CD4-positive, alpha-beta T cell treated with Interleukin-15 for 4 hours (primary cell): ENCODE results near the gene TREML4.
"Not testable (repeated sequence)": the region's sequence is repeated elsewhere in the genome, so short reads cannot be mapped to it uniquely, and the experiment has no call there.

Experiments used
- DNase-seq: peaks from one replicate; pipeline ENCODE4 v3.0.0-alpha.2; 2020; ENCODE audit warnings: low spot score

TREML4 gene

GRCh38 chr6:41228096-41228495, at the start of gene TREML4:
TSS of gene TREML4 (plus strand) at chr6:41228349. CDS start at chr6:41228428, 79 bp downstream.
- no peak for DNase-seq

DNA sequence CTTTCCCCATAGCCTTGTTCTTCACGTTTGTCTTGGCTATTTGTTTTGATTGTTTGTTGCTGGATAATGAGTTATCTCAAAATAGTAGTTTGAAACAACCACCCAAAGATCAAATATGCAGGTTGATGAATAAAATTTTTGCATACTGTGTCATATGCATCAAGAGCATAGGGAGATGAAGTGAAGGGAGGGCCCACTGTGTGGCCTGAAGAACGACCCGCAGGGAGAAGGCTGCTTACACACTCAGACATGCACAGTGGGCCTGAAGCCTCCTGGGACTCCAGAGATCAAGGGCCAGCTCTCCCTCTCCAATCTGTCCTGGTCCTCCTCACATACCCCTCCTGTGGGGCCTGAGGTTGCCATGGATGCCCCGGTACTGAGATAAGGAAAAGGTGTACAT, 49.0 kb upstream of the TREML4 start:
- no peak for DNase-seq

GRCh38 chr6:41181566-41181965, 46.6 kb upstream of the TREML4 start:
- no peak for DNase-seq

- DNase-seq: peak; percentile 60
Measured at GRCh38 chr6:41182069-41183034, 45.8 kb upstream of the TREML4 start.

DNA sequence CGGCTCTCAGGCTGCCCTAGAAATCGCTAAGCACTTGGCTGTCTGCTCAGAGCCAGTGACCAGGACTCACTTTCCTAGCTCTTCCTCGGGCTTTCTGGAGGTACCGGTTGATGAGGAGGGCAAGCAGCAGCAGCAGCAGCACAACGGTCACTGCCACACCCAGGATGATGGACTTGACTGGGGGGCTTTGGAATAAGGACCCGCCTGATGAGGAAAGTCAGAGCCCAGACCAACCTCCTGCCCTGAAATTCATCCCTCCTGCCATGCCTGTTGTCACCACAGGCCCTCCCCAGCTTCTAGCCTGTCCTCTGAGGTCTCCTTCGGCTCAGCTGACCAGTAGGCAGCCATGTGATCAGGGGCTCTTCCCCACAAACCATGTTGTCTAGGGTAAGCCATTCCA, 43.4 kb upstream of the TREML4 start:
- DNase-seq: no peak

- no peak for DNase-seq
Measured at GRCh38 chr6:41186031-41186562, 42.1 kb upstream of the TREML4 start.

- no peak for DNase-seq
Measured at GRCh38 chr6:41187924-41188886, 39.9 kb upstream of the TREML4 start.

GRCh38 chr6:41189046-41189445, 39.1 kb upstream of the TREML4 start:
- not testable (repeated sequence) for DNase-seq

DNA sequence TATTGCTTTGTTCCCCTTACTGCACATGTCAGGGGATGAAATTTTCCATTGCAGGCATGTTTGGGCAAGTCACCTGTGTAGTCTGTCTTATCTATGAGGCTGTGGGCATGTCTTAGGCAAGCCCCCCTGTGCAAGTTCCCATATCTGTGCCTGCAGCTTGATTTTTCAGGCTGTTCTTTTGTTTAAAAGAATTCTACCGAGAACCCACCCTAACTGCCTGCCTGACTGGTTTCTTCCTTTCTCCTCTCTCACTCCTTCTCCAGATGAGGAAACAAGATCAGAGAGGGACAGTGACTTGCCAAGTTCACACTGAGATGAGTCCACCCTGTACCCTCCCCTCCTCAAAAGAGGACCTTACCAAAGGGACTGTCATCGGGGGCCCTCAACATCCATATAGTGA, 38.2 kb upstream of the TREML4 start:
- no peak for DNase-seq

- DNase-seq: no peak
Measured at GRCh38 chr6:41190791-41191190, 37.4 kb upstream of the TREML4 start.

GRCh38 chr6:41191569-41191968, 36.6 kb upstream of the TREML4 start:
- peak; percentile 28 for DNase-seq

DNA sequence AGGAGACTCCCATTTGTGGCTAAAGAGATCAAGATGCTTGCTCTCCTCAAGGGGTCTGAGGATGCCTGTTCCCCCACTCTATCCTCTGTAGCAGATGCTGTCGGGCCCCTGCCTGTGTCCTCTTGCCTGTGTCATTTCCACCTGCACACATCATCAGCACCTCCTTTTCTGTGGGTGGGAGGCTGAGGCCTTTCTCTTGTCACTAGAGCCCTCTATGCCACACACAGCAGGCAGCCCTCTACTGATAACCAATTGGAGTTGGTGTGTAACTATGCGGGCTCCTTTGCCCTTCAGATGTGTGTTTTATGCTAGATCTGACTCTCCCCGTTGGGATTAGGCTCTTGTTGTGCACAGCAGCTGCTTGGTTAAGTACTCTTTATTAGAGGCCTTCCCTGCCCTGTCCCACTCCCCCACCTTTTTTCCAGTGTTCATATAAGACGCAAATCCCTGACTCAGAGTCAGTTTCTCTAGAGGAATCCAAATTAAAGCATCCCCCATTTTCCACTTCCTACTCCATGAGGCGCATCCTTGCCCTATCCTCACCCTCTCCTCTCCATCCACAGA, 34.9 kb upstream of the TREML4 start:
- DNase-seq: no peak

DNA sequence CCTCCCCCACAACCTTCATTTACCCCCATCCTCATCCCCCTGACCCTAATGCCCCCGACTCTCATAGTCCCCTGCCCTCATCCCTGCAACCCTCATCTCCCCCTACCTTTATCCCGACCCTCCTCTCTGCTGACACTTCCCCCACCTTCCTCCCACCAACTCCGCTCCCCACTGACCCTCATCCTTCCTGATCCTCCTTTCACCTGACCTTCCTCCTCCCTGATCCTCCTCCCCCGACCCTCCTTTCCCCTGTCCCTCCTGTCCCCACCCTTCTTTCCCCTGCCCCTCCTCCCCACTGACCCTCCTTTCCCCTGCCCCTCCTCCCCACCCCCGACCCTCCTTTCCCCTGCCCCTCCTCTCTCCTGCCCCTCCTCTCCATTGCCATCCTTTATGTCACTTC, 34.3 kb upstream of the TREML4 start:
- no peak for DNase-seq

- no peak for DNase-seq
Measured at GRCh38 chr6:41194386-41194785, 33.8 kb upstream of the TREML4 start.

GRCh38 chr6:41197234-41197633, 30.9 kb upstream of the TREML4 start:
- no peak for DNase-seq

- DNase-seq: peak; percentile 64
Measured at GRCh38 chr6:41199552-41200246, 28.4 kb upstream of the TREML4 start.

- DNase-seq: peak; percentile 79
Measured at GRCh38 chr6:41200296-41200900, 27.8 kb upstream of the TREML4 start.

DNA sequence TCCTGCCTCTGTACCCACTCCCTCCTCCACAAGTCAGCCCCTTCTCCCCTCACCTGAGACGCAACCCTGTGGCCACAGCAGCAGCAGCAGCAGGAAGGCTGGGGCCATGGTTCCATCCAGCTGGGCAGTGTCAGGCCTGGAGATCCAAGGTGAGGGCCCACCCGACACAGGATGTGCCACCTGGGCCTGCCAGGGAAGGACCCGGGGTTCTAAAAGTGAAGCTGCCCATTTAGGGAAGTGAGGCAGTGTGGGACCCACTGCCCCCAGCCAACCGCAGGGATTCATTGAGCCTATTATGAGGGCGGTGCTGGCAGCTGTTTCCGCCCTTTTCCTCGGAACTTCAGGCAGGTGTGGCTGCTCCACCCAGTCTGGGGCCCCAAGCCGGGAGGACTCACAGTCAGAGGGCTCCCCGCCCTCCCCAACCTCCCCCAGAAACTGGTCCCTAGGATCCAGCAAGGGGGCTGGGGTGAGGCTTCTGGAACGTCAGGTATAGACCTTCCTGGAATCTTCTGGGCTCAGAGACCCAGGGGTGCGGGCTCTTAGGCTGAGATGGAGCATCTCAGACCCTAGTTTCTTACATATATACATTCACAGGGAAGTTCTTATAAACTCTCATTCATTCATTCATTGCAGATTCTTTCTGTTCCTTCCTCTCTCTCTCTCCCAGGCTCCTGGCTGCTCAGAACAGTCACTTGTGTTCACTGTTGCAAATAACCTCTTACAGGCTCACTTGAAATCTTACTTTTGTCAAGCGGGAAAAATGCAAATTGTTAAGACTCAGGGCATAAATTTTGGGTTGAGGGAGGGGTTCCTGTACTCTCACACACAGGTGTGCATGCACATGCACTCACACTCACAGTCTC, 27.0 kb upstream of the TREML4 start, which contains the start of gene TREML2:
Gene TREML2, minus strand, starts transcription at position 249 of the 863 bp plus-strand sequence. Its CDS starts 141 bp downstream, at position 108.
- peak; percentile 47 for DNase-seq

DNA sequence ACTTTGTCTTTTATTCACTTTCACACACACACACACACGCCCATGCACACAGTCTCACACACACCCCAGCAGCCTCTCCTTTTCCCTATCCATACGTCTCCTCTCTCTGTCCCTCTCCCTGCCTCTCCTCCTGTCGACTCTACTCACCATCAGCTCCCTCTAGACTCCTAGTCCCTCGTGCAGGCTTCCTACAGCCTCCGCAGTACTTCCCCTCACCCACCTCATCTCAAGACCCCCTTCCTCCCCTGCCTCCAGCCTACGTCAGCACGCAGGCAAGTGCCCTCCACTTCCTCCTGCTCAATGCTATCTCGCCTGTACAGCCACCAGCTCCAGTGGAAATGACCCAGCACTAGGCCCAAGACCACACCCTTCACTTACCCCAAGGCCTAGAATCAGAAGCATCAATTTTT, 26.4 kb upstream of the TREML4 start:
- DNase-seq: no peak

DNA sequence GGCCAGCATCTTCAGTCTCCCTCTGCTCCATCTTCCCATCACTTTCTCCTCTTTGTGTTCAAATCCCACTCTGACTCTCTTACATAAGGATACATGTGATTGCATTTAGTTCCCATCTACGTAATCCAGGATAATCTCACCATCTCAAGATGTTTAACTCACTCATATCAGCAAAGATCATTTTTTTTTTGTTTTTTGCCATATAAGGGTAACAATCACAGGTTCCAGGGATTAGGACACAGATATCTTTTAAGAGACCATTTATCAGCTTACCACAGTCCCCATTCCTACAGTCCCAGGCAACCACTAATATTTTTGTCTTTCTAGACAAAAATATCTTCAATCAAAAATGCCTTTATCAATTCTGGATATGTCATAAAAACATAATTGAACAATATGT, 24.0 kb upstream of the TREML4 start:
- no peak for DNase-seq
